ENCODE data around the gene TSPAN9.

GRCh38 chr12:3148366-3149000 is 71.3 kb downstream of the TSPAN9 start:
- TF ChIP-seq SP1 (IDR thresholded peaks at IDR 0.05; ENCODE audit: low read depth) = no peak
- no peak for TF ChIP-seq CTCF (IDR thresholded peaks at IDR 0.05 in 2 of 3, conservative IDR thresholded peaks at IDR 0.05 in 1 of 3; ENCODE audit: borderline replicate concordance in 1 of 3, insufficient read depth in 1 of 3, low read depth in 2 of 3, low read length in 2 of 3)
- no peak for TF ChIP-seq REST (IDR thresholded peaks at IDR 0.05; ENCODE audit: low read depth)
- no peak for TF ChIP-seq ATF3 (IDR thresholded peaks at IDR 0.05)
- TF ChIP-seq POLR2AphosphoS5 (IDR thresholded peaks at IDR 0.05; ENCODE audit: low read depth, low read length) = no peak
- TF ChIP-seq EZH2phosphoT487 (IDR thresholded peaks at IDR 0.05; ENCODE audit: borderline replicate concordance) = no peak
- no peak for TF ChIP-seq JUND (IDR thresholded peaks at IDR 0.05)
- TF ChIP-seq EGR1 (IDR thresholded peaks at IDR 0.05; ENCODE audit: low read depth) = no peak
- no peak for TF ChIP-seq TCF7L2 (IDR thresholded peaks at IDR 0.05; ENCODE audit: borderline replicate concordance, extremely low read depth, insufficient read depth, insufficient read length)

All from HCT116 (cell line).